Liver (tissue), 9 donors: ENCODE measurements around the gene KIF7. TPM values are rescaled to one million over a fixed set of nuclear protein-coding genes. Genes with fewer than 3 reads are reported as not detected.

Experiments
- DNase-seq: peaks from one replicate; pipeline ENCODE4 v3.0.0-alpha.2; 2017; ENCODE audit warnings: low spot score
- H3K27ac ChIP-seq, 2 donors: one replicate each; pipeline ENCODE4 v1.7.0; 2013; ENCODE audit warnings: inconsistent platforms in 2 of 2, low read length in 2 of 2, control low read depth in 1 of 2, low read depth in 1 of 2, mild to moderate bottlenecking in 1 of 2
- H3K27me3 ChIP-seq, 4 donors: one replicate each; pipeline versions ENCODE4 v1.6.1 to v1.7.0; 2013; ENCODE audit warnings: low read length in 3 of 4, inconsistent platforms in 1 of 4, mild to moderate bottlenecking in 1 of 4, moderate library complexity in 1 of 4; ENCODE audit not compliant: control insufficient read depth in 4 of 4, insufficient read depth in 4 of 4
- H3K36me3 ChIP-seq, 4 donors: one replicate each; pipeline versions ENCODE4 v1.6.1 to v1.7.0; 2013; ENCODE audit warnings: low read length in 3 of 4, mild to moderate bottlenecking in 3 of 4, low read depth in 1 of 4, moderate library complexity in 1 of 4; ENCODE audit not compliant: control insufficient read depth in 4 of 4, insufficient read depth in 3 of 4
- H3K4me1 ChIP-seq, 4 donors: one replicate each; pipeline versions ENCODE4 v1.6.1 to v1.7.0; 2013; ENCODE audit warnings: low read length in 3 of 4, mild to moderate bottlenecking in 3 of 4, moderate library complexity in 1 of 4; ENCODE audit not compliant: control insufficient read depth in 4 of 4, insufficient read depth in 4 of 4
- H3K4me3 ChIP-seq, 3 donors: one replicate each; pipeline versions ENCODE4 v1.6.1 to v1.7.0; 2013; ENCODE audit warnings: low read length in 3 of 3, control low read depth in 1 of 3, low read depth in 1 of 3, mild to moderate bottlenecking in 1 of 3
- H3K9ac ChIP-seq, 2 donors: one replicate each; pipeline ENCODE4 v1.7.0; 2013; ENCODE audit warnings: low read length in 2 of 2, mild to moderate bottlenecking in 2 of 2, moderate library complexity in 2 of 2, control low read depth in 1 of 2, low read depth in 1 of 2
- H3K9me3 ChIP-seq, 4 donors: one replicate each; pipeline versions ENCODE4 v1.6.1 to v1.7.0; 2013; ENCODE audit warnings: low read length in 3 of 4; ENCODE audit not compliant: control insufficient read depth in 4 of 4
- CTCF ChIP-seq: fragments of 150-350 bp; IDR thresholded peaks from 2 replicates; pipeline ENCODE4 v1.5.1; 2017; ENCODE audit warnings: improper control_type of control experiment, low read depth, low read length; ENCODE audit not compliant: missing input control
- GABPA ChIP-seq, 2 donors: IDR thresholded peaks in 1 of 2; conservative IDR thresholded peaks in 1 of 2; 2 replicates each; pipeline ENCODE4 v1.6.1; 2016; ENCODE audit warnings: antibody characterized with exemption in 2 of 2, mild to moderate bottlenecking in 1 of 2, moderate library complexity in 1 of 2
- HNF4A ChIP-seq, 2 donors: conservative IDR thresholded peaks; 2 replicates each; pipeline ENCODE4 v1.6.1; 2016; ENCODE audit warnings: antibody characterized with exemption in 2 of 2, mild to moderate bottlenecking in 2 of 2
- HNF4G ChIP-seq: IDR thresholded peaks from 2 replicates; pipeline ENCODE4 v1.6.1; 2016; ENCODE audit warnings: antibody characterized with exemption
- JUND ChIP-seq, 2 donors: IDR thresholded peaks; 2 replicates each; pipeline ENCODE4 v1.6.1; 2016; ENCODE audit warnings: antibody characterized with exemption in 2 of 2
- NR2F2 ChIP-seq: IDR thresholded peaks from 2 replicates; pipeline ENCODE4 v1.6.1; 2016; ENCODE audit warnings: antibody characterized with exemption
- RXRA ChIP-seq, 2 donors: IDR thresholded peaks; 2 replicates each; pipeline ENCODE4 v1.6.1; 2017 to 2018; ENCODE audit warnings: antibody characterized with exemption in 2 of 2, mild to moderate bottlenecking in 1 of 2
- SP1 ChIP-seq: IDR thresholded peaks from 2 replicates; pipeline ENCODE4 v1.6.1; 2018; ENCODE audit warnings: antibody characterized with exemption, mild to moderate bottlenecking
- TAF1 ChIP-seq: conservative IDR thresholded peaks from 2 replicates; pipeline ENCODE4 v1.6.1; 2016; ENCODE audit warnings: antibody characterized with exemption, mild to moderate bottlenecking
- YY1 ChIP-seq: IDR thresholded peaks from 2 replicates; pipeline ENCODE4 v1.6.1; 2016; ENCODE audit warnings: antibody characterized with exemption, mild to moderate bottlenecking
- ZBTB33 ChIP-seq: IDR thresholded peaks from 2 replicates; pipeline ENCODE4 v1.6.1; 2016; ENCODE audit warnings: antibody characterized with exemption
- WGBS: extraction: QIAGEN DNeasy Blood & Tissue Kit; methylation state at CpG from one replicate; pipeline ENCODE4 v1.1.7; 2013; 5-methylcytosine and 5-hydroxymethylcytosine counted together
- polyA plus RNA-seq, 2 donors: library from polyadenylated mRNA; stranded (reverse) in 1 of 2; unstranded in 1 of 2; fragments of 200-250 nt in 1 of 2; fragments of >200 nt in 1 of 2; fragmentation: Nextera tagmentation in 1 of 2; extraction: Ambion mirVana in 1 of 2; gene quantifications; one replicate each; pipeline versions ENCODE4 v1.2.1 to v1.2.3, GENCODE V29; 2013 to 2015
- total RNA-seq, 2 donors: library from RNA; depleted of rRNA; stranded (reverse); fragments of >200 nt; gene quantifications; one replicate each; pipeline ENCODE4 v1.2.3, GENCODE V29; 2014
- TF ChIP-seq, protein P1 (sequence below): IDR thresholded peaks from 2 replicates; pipeline ENCODE4 v1.6.1; 2016; ENCODE audit warnings: antibody characterized with exemption
- TF ChIP-seq, protein P2 (sequence below): IDR thresholded peaks from 2 replicates; pipeline ENCODE4 v1.6.1; 2016; ENCODE audit warnings: antibody characterized with exemption, mild to moderate bottlenecking
- donor health status: healthy.
- donor health status: healthy.
- donor health status: healthy.
- donor health status: healthy.
- donor health status: healthy.

The KIF7 gene
- total and polyA plus RNA-seq, 4 donors: 0.04 to 1.3 (median 0.72) TPM

GRCh38 chr15:89642106-89642505 lies 13.2 kb downstream of the KIF7 start:
- peaks cover 0 to 4% (median 2%) of the 10 kb centered on the region in 4 donors for H3K4me1 ChIP-seq
- no peak for TF ChIP-seq SP1
- no peak for TF ChIP-seq GABPA (IDR thresholded peaks at IDR 0.05 in 1 of 2, conservative IDR thresholded peaks at IDR 0.05 in 1 of 2)
- H3K36me3 ChIP-seq: no peaks in the 10 kb centered on the region
- no peaks in the 10 kb centered on the region for H3K27me3 ChIP-seq
- DNase-seq: no peak
- no peaks in the 10 kb centered on the region for H3K9me3 ChIP-seq
- no peak overlapping the region for H3K9ac ChIP-seq
- H3K4me3 ChIP-seq: no peak overlapping the region
- H3K27ac ChIP-seq: no peak overlapping the region
- WGBS: 86% methylated on average over 16 of the region's 16 CpGs

DNA sequence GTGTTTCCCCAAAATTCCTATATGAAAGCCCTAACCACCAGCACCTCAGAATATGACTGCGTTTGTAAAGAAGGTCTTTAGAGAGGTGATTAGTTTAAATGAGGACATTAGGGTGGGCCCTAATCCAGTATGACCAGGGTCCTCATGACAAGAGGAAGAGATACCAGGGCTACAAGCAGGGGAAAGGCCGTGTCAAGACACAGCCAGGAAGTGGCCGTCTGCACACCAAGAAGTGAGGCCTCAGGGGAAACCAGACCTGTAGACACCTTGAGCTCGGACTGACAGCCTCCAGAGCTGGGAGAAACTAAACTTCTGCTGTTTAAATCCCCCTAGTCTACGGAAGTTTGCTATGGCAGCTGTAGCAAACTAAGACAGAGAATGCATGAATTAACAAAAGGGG lies 14.2 kb downstream of the KIF7 start:
- 88% methylated on average over 5 of the region's 5 CpGs for WGBS
- Histone ChIP-seq H3K4me3 (no peak overlapping the region), H3K9me3 (no peaks in the 10 kb centered on the region), H3K27me3 (no peaks in the 10 kb centered on the region), H3K27ac (no peak overlapping the region), H3K4me1 (peaks cover 0 to 4% (median 0%) of the 10 kb centered on the region in 4 donors), H3K9ac (no peak overlapping the region), H3K36me3 (no peaks in the 10 kb centered on the region)
- no peak for DNase-seq
- TF ChIP-seq CTCF (no peak), GABPA (IDR thresholded peaks at IDR 0.05 in 1 of 2, conservative IDR thresholded peaks at IDR 0.05 in 1 of 2) (no peak), NR2F2 (no peak), HNF4A (conservative IDR thresholded peaks at IDR 0.05) (no peak), YY1 (no peak), RXRA (IDR thresholded peaks at IDR 0.05) (no peak), JUND (IDR thresholded peaks at IDR 0.05) (no peak)

DNA sequence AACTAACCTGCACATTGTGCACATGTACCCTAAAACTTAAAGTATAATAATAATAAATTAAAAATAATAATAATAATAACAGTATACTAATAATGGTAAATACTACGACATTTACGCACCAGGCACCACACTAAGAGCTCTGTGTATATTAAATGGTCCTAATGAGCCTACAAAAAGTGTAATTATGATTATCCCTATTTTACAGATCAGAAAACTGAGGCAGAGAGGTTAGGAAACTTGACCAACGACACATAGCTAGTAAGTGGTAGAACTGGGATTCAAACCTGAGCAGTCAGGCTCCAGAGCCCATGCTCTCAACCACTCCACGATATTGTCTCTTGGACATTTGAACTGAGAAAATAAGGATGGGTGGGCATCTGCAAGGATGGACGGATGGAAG lies 15.0 kb downstream of the KIF7 start:
- H3K27me3 ChIP-seq: no peaks in the 10 kb centered on the region
- TF ChIP-seq, protein P1, sequence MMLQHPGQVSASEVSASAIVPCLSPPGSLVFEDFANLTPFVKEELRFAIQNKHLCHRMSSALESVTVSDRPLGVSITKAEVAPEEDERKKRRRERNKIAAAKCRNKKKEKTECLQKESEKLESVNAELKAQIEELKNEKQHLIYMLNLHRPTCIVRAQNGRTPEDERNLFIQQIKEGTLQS: no peak
- TF ChIP-seq ZBTB33 (no peak), TAF1 (no peak), JUND (IDR thresholded peaks at IDR 0.05) (no peak), HNF4G (no peak)
- TF ChIP-seq, protein P2, sequence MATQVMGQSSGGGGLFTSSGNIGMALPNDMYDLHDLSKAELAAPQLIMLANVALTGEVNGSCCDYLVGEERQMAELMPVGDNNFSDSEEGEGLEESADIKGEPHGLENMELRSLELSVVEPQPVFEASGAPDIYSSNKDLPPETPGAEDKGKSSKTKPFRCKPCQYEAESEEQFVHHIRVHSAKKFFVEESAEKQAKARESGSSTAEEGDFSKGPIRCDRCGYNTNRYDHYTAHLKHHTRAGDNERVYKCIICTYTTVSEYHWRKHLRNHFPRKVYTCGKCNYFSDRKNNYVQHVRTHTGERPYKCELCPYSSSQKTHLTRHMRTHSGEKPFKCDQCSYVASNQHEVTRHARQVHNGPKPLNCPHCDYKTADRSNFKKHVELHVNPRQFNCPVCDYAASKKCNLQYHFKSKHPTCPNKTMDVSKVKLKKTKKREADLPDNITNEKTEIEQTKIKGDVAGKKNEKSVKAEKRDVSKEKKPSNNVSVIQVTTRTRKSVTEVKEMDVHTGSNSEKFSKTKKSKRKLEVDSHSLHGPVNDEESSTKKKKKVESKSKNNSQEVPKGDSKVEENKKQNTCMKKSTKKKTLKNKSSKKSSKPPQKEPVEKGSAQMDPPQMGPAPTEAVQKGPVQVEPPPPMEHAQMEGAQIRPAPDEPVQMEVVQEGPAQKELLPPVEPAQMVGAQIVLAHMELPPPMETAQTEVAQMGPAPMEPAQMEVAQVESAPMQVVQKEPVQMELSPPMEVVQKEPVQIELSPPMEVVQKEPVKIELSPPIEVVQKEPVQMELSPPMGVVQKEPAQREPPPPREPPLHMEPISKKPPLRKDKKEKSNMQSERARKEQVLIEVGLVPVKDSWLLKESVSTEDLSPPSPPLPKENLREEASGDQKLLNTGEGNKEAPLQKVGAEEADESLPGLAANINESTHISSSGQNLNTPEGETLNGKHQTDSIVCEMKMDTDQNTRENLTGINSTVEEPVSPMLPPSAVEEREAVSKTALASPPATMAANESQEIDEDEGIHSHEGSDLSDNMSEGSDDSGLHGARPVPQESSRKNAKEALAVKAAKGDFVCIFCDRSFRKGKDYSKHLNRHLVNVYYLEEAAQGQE: no peak
- H3K36me3 ChIP-seq: no peaks in the 10 kb centered on the region
- WGBS: 94% methylated on average over 5 of the region's 5 CpGs
- no peak overlapping the region for H3K27ac ChIP-seq
- peaks cover 0 to 4% (median 0%) of the 10 kb centered on the region in 4 donors for H3K4me1 ChIP-seq
- no peak for DNase-seq
- H3K9me3 ChIP-seq: no peaks in the 10 kb centered on the region
- H3K9ac ChIP-seq: no peak overlapping the region
- no peak overlapping the region for H3K4me3 ChIP-seq
